GM19467 (cell line): Measurements from ENCODE around the gene NDUFB6.
"Not testable (repeated sequence)": the region's sequence is repeated elsewhere in the genome, so short reads cannot be mapped to it uniquely, and the experiment has no call there.

ENCODE experiments used
- ATAC-seq: cut with Tn5 transposase; IDR thresholded peaks from one replicate; pipeline ENCODE4 v1.9.1; 2021; ENCODE audit warnings: mild to moderate bottlenecking, moderate library complexity; ENCODE audit not compliant: unreplicated experiment

The NDUFB6 gene

DNA sequence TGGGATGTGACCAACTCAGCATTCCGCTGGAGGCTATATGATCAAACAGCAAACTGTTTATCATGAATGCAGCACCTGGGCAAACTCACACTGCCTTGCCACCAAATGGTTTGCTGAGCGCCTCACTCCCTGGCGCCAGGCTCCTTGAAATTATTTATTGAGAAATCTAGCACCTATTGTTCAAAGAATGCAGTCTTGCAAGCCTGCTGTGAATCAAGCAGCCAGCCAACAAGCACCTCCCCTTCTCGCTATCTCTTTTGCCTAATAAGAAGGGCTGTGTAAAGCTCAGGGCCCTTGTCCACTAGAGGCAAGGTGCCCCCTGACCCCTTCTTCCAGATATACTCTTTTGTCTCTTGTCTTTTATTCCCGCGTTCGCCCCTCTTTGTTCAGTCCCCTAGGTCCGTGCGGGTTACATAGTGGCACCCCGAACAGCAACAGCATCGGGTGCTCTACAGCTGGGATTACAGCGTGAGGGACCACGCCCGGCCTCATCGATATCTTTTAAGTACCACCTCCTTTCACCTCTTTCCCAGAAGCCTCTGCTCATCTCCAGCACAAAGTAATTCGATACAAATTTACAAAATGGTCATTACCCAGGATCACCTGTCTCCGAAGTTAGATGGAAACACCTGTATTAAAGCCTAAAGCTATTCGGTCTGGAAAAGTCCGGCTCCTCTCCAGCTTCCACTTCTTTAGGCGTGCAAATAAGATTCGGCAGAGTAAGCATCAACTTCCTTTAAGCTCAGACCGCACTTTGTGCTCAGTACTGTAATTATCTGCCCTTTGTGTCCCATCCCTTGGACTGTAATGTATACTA is 47.9 kb downstream of the NDUFB6 start:
- peak; percentile 26 for ATAC-seq

DNA sequence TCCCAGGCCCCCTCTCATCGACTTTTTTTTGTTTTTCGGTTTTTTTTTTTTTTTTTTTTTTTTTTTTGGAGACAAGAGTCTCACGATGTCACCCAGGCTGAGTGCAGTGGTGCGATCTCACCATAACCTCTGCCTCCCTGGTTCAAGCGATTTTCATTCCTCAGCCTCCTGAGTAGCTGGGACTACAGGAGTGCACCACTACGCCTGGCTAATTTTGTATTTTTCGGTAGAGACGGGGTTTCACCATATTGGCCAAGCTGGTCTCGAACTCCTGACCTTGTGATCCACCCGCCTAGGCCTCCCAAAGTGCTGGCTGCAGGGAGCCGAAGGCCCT is 48.4 kb downstream of the NDUFB6 start:
- not testable (repeated sequence) for ATAC-seq

DNA sequence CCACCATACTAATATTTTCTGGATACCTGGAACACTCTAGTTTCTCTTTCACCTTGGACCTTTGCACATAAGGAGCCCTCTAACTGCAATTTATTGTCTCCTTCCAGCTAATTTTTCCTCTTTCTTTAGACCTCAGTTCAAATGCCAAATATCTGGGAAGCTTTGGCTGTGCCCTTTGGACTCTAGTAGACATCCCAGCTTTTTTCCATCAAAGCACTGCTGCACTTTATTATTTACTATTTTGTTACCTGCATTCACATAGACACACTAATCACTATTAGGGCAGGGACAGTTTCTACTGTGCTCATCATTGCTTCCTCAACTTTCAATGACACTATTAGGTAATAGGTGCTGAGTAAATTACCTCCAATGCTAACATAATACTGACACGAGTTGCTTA is 49.0 kb downstream of the NDUFB6 start:
- no peak for ATAC-seq

DNA sequence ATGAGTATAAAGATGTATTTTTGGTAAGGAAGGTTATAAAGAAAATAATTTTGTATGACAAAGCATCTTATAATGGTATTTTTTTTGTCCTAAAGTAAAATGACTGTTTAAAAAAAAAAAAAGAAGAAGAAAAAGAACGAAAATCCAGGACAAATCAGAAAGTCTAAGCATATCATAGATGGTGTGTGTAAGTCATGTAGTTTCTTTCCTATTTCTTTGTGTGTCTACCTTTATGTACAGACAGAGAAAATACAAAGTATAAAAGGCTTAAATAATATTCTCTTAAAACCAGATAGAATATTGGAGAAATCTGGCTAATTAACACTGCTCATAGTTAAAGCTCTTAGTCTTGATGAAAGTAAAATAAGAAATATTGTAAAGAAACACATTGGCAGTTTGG is 54.7 kb downstream of the NDUFB6 start:
- no peak for ATAC-seq

DNA sequence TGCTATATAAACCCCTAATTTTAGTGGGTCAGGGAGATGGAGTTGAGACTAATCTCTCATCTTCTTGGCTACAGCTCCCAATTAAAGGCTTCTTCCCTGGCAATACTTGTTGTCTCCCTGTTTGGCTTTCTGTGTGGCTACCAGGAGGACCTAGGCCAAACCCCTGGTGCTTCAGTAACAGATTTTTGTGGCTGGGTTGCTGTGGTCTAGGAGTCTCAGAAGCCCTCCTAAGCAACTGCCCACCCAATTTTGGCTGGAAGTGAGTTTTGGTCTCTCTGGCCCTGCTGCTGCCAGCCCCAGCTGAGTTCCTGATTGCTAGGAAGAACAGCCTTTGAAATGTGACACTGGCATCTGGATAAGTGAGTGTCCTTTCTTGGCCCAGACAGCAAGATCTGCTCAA is 56.7 kb downstream of the NDUFB6 start:
- ATAC-seq = no peak

DNA sequence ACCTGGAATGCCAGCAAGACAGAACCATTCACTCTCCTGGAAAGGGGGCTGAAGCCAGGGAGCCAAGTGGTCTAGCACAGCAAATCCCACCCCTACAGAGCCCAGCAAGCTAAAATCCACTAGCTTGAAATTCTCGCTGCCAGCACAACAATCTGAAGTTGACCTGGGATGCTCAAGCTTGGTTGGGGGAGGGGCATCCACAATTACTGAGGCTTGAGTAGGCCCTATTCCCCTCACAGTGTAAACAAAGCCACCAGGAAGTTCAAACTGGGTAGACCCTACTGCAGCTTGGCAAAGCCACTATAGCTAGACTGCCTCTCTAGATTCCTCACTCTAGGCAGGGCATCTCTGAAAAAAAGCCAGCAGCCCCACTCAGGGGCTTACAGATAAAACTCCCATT is 64.2 kb downstream of the NDUFB6 start:
- no peak for ATAC-seq

DNA sequence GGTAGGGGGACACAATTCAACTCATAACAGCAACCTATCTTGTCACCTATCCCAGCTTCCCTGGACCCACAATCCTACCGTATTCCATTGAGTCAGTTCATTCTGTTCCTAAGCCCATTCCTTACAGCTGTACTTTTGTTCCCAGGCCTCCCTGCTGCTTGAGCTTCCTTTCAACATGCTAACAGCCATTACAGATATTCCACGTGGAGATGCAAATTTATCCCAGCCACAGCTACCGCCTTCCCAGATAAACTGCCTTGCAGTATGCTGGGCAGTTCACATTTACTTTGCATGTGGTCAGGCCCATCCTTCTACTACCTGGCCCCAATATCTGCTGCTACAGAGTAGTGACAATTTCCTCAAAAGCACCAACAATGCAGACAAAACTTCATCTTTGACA is 70.0 kb downstream of the NDUFB6 start:
- ATAC-seq = no peak
